Natural killer cell (primary cell): ENCODE results near the gene RGS4. TPM values are rescaled to one million over a fixed set of nuclear protein-coding genes. Genes with fewer than 3 reads are reported as not detected.

ENCODE experiments used
- ATAC-seq, 3 donors: fragments of 150-1000 bp in 2 of 3; fragments of 200-7000 bp in 1 of 3; cut with Tn5 transposase; 1 replicate in 1 of 3; 2 replicates in 2 of 3; pipeline ENCODE4 v1.10.0; 2021; ENCODE audit warnings: mild to moderate bottlenecking in 2 of 3, moderate library complexity in 2 of 3
- DNase-seq, 2 donors: peaks; one replicate each; pipeline versions ENCODE4 v3.0.0 to v3.0.0-alpha.2; 2013 to 2021; ENCODE audit warnings: mixed read lengths in 1 of 2
- H3K27ac ChIP-seq: one replicate; pipeline ENCODE4 v1.5.1; 2013; ENCODE audit warnings: mild to moderate bottlenecking, low read length
- H3K27me3 ChIP-seq: one replicate; pipeline ENCODE4 v1.6.1; 2013; ENCODE audit warnings: low read length; ENCODE audit not compliant: control insufficient read depth, insufficient read depth
- H3K36me3 ChIP-seq: one replicate; pipeline ENCODE4 v1.6.1; 2013; ENCODE audit warnings: low read length; ENCODE audit not compliant: control insufficient read depth, insufficient read depth
- H3K4me1 ChIP-seq: one replicate; pipeline ENCODE4 v1.6.1; 2013; ENCODE audit warnings: low read length; ENCODE audit not compliant: control insufficient read depth, insufficient read depth
- H3K4me3 ChIP-seq: one replicate; pipeline ENCODE4 v1.5.1; 2013; ENCODE audit warnings: low read length
- H3K9me3 ChIP-seq: one replicate; pipeline ENCODE4 v1.6.1; 2013; ENCODE audit warnings: low read length; ENCODE audit not compliant: control insufficient read depth, insufficient read depth
- H3K27ac Mint-ChIP-seq, 2 donors: one replicate each; pipeline ENCODE4 v1.8.0; 2022; ENCODE audit warnings: mild to moderate bottlenecking in 2 of 2, mixed read lengths in 2 of 2, moderate library complexity in 1 of 2
- H3K27me3 Mint-ChIP-seq, 2 donors: one replicate each; pipeline ENCODE4 v1.8.0; 2022; ENCODE audit warnings: low read depth in 2 of 2, mixed read lengths in 2 of 2
- H3K36me3 Mint-ChIP-seq: one replicate; pipeline ENCODE4 v1.8.0; 2022; ENCODE audit warnings: mixed read lengths
- H3K4me1 Mint-ChIP-seq, 2 donors: one replicate each; pipeline ENCODE4 v1.8.0; 2022; ENCODE audit warnings: mixed read lengths in 2 of 2
- H3K4me3 Mint-ChIP-seq: one replicate; pipeline ENCODE4 v1.8.0; 2022; ENCODE audit warnings: mild to moderate bottlenecking, moderate library complexity, mixed read lengths
- H3K9me3 Mint-ChIP-seq, 2 donors: one replicate each; pipeline ENCODE4 v1.8.0; 2022; ENCODE audit warnings: mixed read lengths in 2 of 2
- WGBS: methylation state at CpG from one replicate; pipeline ENCODE4 v1.1.7; 2013; ENCODE audit warnings: missing lambda C conversion rate; ENCODE audit not compliant: insufficient coverage; 5-methylcytosine and 5-hydroxymethylcytosine counted together
- intact Hi-C: fragments of 100-400 bp; cut with micrococcal nuclease; formaldehyde crosslinking; loops from one replicate; pipeline ENCODE4 v1.14.2; 2022
- total RNA-seq, 4 donors: library from RNA; stranded (reverse); fragments of 120-200 nt in 1 of 4; gene quantifications; one replicate each; pipeline versions ENCODE4 v1.2.3 to v1.2.4, GENCODE V29; 2013 to 2022
- TF ChIP-seq, protein P1 (sequence below): fragments of 200-600 bp; IDR thresholded peaks from one replicate; pipeline ENCODE4 v1.8.0; 2022; ENCODE audit warnings: antibody characterized with exemption

RGS4 gene
- total RNA-seq, 3 donors from 2014 or later (not counting 1 experiment from before 2014, with no cell fraction given), result not detected

DNA sequence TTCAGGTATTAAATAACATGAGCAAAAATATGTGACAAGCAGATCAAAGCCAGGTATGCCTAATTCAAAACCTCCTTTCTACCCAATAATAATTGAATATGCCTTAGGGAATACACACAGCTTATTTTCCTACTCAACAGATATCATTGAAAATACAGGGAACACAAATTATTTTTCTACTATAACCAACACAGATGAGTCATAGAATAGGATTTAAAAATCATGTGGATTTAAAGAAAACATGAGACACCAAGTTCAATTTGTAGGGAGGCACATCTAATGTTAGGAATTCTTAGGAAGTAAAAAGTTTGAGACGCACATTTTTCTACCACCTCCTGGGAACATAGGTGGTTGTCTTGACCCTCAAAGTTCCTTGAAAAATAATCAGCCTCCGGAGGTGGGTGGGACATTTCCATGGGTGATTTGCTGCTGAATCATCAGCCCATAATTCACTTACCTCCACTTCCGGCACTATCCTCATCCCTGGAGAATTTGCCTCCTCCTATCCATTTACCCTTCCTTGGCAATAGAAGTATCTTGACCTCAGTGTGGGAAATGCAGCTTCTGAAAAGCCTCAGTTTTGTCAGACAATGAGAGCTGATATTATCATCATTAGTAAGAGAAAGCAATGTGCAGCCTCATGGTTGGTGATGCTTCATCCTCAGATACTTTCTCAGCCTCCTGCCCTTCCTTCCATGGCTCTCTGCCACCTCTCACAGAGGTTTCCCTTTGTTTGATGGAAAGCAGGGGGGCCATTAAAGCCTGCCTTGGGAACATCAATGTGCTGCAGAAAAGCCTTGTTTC is 33.5 kb upstream of the RGS4 start:
- no peaks in the 10 kb centered on the region for H3K9me3 Mint-ChIP-seq
- Histone ChIP-seq H3K4me1 (no peaks in the 10 kb centered on the region), H3K27ac (no peak overlapping the region), H3K27me3 (peaks cover 3% of the 10 kb centered on the region), H3K4me3 (no peak overlapping the region), H3K36me3 (no peaks in the 10 kb centered on the region), H3K9me3 (no peaks in the 10 kb centered on the region)
- H3K27ac Mint-ChIP-seq, result no peak overlapping the region
- TF ChIP-seq, protein P1, sequence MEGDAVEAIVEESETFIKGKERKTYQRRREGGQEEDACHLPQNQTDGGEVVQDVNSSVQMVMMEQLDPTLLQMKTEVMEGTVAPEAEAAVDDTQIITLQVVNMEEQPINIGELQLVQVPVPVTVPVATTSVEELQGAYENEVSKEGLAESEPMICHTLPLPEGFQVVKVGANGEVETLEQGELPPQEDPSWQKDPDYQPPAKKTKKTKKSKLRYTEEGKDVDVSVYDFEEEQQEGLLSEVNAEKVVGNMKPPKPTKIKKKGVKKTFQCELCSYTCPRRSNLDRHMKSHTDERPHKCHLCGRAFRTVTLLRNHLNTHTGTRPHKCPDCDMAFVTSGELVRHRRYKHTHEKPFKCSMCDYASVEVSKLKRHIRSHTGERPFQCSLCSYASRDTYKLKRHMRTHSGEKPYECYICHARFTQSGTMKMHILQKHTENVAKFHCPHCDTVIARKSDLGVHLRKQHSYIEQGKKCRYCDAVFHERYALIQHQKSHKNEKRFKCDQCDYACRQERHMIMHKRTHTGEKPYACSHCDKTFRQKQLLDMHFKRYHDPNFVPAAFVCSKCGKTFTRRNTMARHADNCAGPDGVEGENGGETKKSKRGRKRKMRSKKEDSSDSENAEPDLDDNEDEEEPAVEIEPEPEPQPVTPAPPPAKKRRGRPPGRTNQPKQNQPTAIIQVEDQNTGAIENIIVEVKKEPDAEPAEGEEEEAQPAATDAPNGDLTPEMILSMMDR, result no peak
- ATAC-seq, result no peak
- intact Hi-C loops, result no loop called here
- peaks cover 9% of the 10 kb centered on the region in 2 donors for H3K27me3 Mint-ChIP-seq
- no peak for DNase-seq
- WGBS, result 74% methylated on average over 3 of the region's 3 CpGs
- no peaks in the 10 kb centered on the region for H3K36me3 Mint-ChIP-seq
- no peaks in the 10 kb centered on the region for H3K4me1 Mint-ChIP-seq
- H3K4me3 Mint-ChIP-seq, result no peak overlapping the region

DNA sequence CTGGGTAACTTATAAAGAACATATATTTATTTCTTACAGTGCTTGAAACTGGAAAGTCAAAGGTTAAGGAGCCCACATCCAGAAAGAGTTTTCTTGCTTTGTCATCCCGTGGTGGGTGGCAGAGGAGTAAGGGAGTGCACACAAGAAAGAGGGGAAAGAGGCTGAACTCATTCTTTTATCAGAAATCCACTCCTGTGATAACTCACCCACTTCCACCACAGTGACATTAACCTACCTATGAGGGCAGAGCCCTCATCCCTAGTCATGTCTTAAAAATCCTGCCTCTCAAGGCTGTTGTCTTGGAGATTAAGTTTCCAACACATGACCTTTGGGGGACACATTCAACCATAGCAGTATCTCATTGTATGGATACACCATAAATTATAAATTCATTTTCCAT is 32.5 kb upstream of the RGS4 start:
- H3K27ac Mint-ChIP-seq, result no peak overlapping the region
- ATAC-seq (no peak), DNase-seq (no peak)
- no peak overlapping the region for H3K4me3 ChIP-seq
- H3K36me3 Mint-ChIP-seq, result no peaks in the 10 kb centered on the region
- no peaks in the 10 kb centered on the region for H3K36me3 ChIP-seq
- intact Hi-C loops, result no loop called here
- no peaks in the 10 kb centered on the region for H3K9me3 ChIP-seq
- no peak overlapping the region for H3K4me3 Mint-ChIP-seq
- no peaks in the 10 kb centered on the region for H3K4me1 Mint-ChIP-seq
- no peaks in the 10 kb centered on the region for H3K4me1 ChIP-seq
- no peak overlapping the region for H3K27ac ChIP-seq
- peaks cover 9% of the 10 kb centered on the region in 2 donors for H3K27me3 Mint-ChIP-seq
- H3K27me3 ChIP-seq, result peaks cover 3% of the 10 kb centered on the region
- no peaks in the 10 kb centered on the region for H3K9me3 Mint-ChIP-seq
- TF ChIP-seq, protein P1, result no peak
- WGBS, result no CpG with 5 or more reads among the region's 1 CpG

DNA sequence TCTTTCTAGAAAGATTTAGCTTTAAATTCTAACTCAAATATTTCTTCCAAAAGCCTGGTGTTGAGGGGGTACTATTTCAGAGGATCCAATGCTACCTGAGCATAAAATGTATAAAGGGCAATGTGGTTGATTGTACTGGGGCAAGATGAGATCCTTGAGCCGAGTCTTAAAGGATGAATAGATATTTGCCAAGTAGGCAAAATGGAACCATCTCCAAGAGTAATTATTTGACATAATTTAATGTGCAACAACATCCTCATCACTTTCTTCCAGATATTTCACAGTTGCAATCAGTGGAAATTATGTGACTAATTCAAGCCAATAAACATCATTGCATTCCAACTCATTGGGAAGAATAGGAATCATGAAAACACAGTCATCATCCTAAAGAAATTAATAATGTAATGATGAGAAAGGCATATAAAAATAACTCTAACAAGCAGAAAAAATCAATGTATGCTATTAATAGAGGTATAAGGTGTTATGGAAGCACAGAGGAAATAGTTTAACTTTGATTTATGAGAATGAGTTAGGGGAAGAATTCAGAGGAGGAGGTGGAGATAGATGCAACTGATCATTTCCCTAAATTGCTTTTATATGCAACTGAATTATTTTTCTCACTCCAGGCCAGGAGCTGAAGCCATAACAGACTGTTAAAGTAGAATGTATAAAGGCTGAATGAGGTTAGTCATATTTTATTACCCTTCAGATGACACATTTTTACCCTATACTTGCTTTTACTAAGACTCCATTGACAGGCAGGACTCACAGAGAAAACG is 30.0 kb upstream of the RGS4 start:
- peaks cover 3% of the 10 kb centered on the region for H3K27me3 ChIP-seq
- TF ChIP-seq, protein P1, result no peak
- H3K27me3 Mint-ChIP-seq, result peaks cover 0 to 9% of the 10 kb centered on the region in 2 donors
- ATAC-seq (no peak), DNase-seq (no peak)
- no peaks in the 10 kb centered on the region for H3K9me3 ChIP-seq
- no peaks in the 10 kb centered on the region for H3K36me3 Mint-ChIP-seq
- H3K27ac Mint-ChIP-seq, result no peak overlapping the region
- H3K27ac ChIP-seq, result no peak overlapping the region
- no peaks in the 10 kb centered on the region for H3K4me1 ChIP-seq
- no peak overlapping the region for H3K4me3 ChIP-seq
- 50% methylated on average over 1 of the region's 2 CpGs for WGBS
- intact Hi-C loops, result no loop called here
- no peak overlapping the region for H3K4me3 Mint-ChIP-seq
- no peaks in the 10 kb centered on the region for H3K36me3 ChIP-seq
- H3K4me1 Mint-ChIP-seq, result no peaks in the 10 kb centered on the region
- H3K9me3 Mint-ChIP-seq, result no peaks in the 10 kb centered on the region
